IMR-90 (cell line): Measurements from ENCODE around the gene SMIM12. TPM values are rescaled to one million over a fixed set of nuclear protein-coding genes. Genes with fewer than 3 reads are reported as not detected.

Source experiments
- ATAC-seq: fragments of 200-7000 bp; cut with Tn5 transposase; 2 replicates; pipeline ENCODE4 v1.9.1; 2020; ENCODE audit warnings: low read depth, mild to moderate bottlenecking, moderate library complexity
- BruUV-seq: library from RNA; stranded (reverse); fragments of 400-500 nt; replicated peaks from 2 replicates; lab custom pipeline; 2021; lab: Mats Ljungman, UMichigan
- CTCF ChIA-PET: fragments of 300-600 bp; formaldehyde crosslinking; extraction: SDS; loops from one replicate; lab custom pipeline; 2021; ENCODE audit warnings: antibody characterized with exemption; lab: Yijun Ruan, JAX
- POLR2A ChIA-PET: fragments of 300-600 bp; sonication (Branson Sonifier 250); formaldehyde crosslinking; loops from one replicate; lab custom pipeline; 2022; ENCODE audit warnings: antibody characterized with exemption; ENCODE audit not compliant: unreplicated experiment; lab: Charles Lee
- DNase-seq: peaks from one replicate; pipeline ENCODE4 v3.0.0; 2013
- H2AFZ ChIP-seq: replicated peaks from 2 replicates; pipeline ENCODE3; 2013; ENCODE audit warnings: low read length, mild to moderate bottlenecking; ENCODE audit not compliant: poor library complexity
- H2AK5ac ChIP-seq: 2 replicates; pipeline ENCODE4 v1.6.1; 2013; ENCODE audit warnings: low read depth, low read length, inconsistent platforms
- H2AK9ac ChIP-seq: replicated peaks from 2 replicates; pipeline ENCODE3; 2013; ENCODE audit warnings: mild to moderate bottlenecking, low read depth, low read length, moderate library complexity; ENCODE audit not compliant: poor library complexity
- H2BK120ac ChIP-seq: 2 replicates; pipeline ENCODE4 v1.6.1; 2013; ENCODE audit warnings: low read depth, low read length, inconsistent platforms
- H2BK15ac ChIP-seq: 3 replicates; pipeline ENCODE4 v1.6.1; 2013; ENCODE audit warnings: low read depth, low read length, inconsistent platforms
- H2BK20ac ChIP-seq: 2 replicates; pipeline ENCODE4 v1.6.1; 2013; ENCODE audit warnings: low read depth, mild to moderate bottlenecking, inconsistent platforms, low read length, moderate library complexity
- H2BK5ac ChIP-seq: 2 replicates; pipeline ENCODE4 v1.6.1; 2013; ENCODE audit warnings: mild to moderate bottlenecking, low read depth, low read length, inconsistent platforms; ENCODE audit not compliant: poor library complexity, severe bottlenecking
- H3K14ac ChIP-seq: replicated peaks from 2 replicates; pipeline ENCODE4 v1.6.1; 2013; ENCODE audit warnings: low read depth, low read length, inconsistent platforms
- H3K18ac ChIP-seq: 2 replicates; pipeline ENCODE4 v1.6.1; 2013; ENCODE audit warnings: low read depth, low read length, control low read depth
- H3K23ac ChIP-seq: 2 replicates; pipeline ENCODE4 v1.6.1; 2013; ENCODE audit warnings: low read depth, low read length, inconsistent platforms
- H3K27ac ChIP-seq: 2 replicates; pipeline ENCODE4 v1.5.1; 2013; ENCODE audit warnings: mild to moderate bottlenecking, control low read depth, low read length; ENCODE audit not compliant: insufficient read depth
- H3K27me3 ChIP-seq: 2 replicates; pipeline ENCODE4 v1.6.1; 2013; ENCODE audit warnings: low read length; ENCODE audit not compliant: control insufficient read depth, insufficient read depth
- H3K36me3 ChIP-seq: 2 replicates; pipeline ENCODE4 v1.6.1; 2013; ENCODE audit warnings: low read length, mixed read lengths; ENCODE audit not compliant: control insufficient read depth, insufficient read depth
- H3K4ac ChIP-seq: 2 replicates; pipeline ENCODE4 v1.6.1; 2013; ENCODE audit warnings: low read depth, low read length, inconsistent platforms
- H3K4me1 ChIP-seq: 2 replicates; pipeline ENCODE4 v1.6.1; 2013; ENCODE audit warnings: low read length, mixed read lengths; ENCODE audit not compliant: control insufficient read depth, insufficient read depth
- H3K4me2 ChIP-seq: 2 replicates; pipeline ENCODE4 v1.6.1; 2013; ENCODE audit warnings: low read depth, mild to moderate bottlenecking, control low read depth, low read length, moderate library complexity
- H3K4me3 ChIP-seq: 2 replicates; pipeline ENCODE4 v1.5.1; 2013; ENCODE audit warnings: low read depth, mild to moderate bottlenecking, control low read depth, low read length, moderate library complexity; ENCODE audit not compliant: insufficient read depth
- H3K56ac ChIP-seq: 2 replicates; pipeline ENCODE4 v1.6.1; 2013; ENCODE audit warnings: low read length, inconsistent platforms; ENCODE audit not compliant: insufficient read depth; ENCODE audit errors: extremely low read depth
- H3K79me1 ChIP-seq, 2 experiments: 2 replicates each; pipeline ENCODE4 v1.6.1; 2013; ENCODE audit warnings: low read length in 2 of 2, inconsistent platforms in 1 of 2, low read depth in 1 of 2
- H3K9ac ChIP-seq: 2 replicates; pipeline ENCODE4 v1.6.1; 2013; ENCODE audit warnings: low read depth, low read length, control low read depth
- H3K9me1 ChIP-seq: 2 replicates; pipeline ENCODE4 v1.6.1; 2013; ENCODE audit warnings: low read length, inconsistent platforms; ENCODE audit not compliant: insufficient read depth
- H3K9me3 ChIP-seq: 2 replicates; pipeline ENCODE4 v1.6.1; 2013; ENCODE audit warnings: low read length; ENCODE audit not compliant: control insufficient read depth, insufficient read depth
- H4K20me1 ChIP-seq: 2 replicates; pipeline ENCODE4 v1.6.1; 2013; ENCODE audit warnings: low read length, inconsistent platforms; ENCODE audit not compliant: insufficient read depth
- H4K5ac ChIP-seq: 2 replicates; pipeline ENCODE4 v1.6.1; 2013; ENCODE audit warnings: mild to moderate bottlenecking, low read depth, low read length, control low read depth
- H4K8ac ChIP-seq, 2 experiments: 2 replicates each; pipeline ENCODE4 v1.6.1; 2013; ENCODE audit warnings: low read depth in 2 of 2, low read length in 2 of 2, control low read depth in 1 of 2, inconsistent platforms in 1 of 2
- H4K91ac ChIP-seq: 2 replicates; pipeline ENCODE4 v1.6.1; 2013; ENCODE audit warnings: low read depth, low read length, inconsistent platforms; ENCODE audit not compliant: insufficient read depth
- BHLHE40 ChIP-seq: fragments of 150-350 bp; IDR thresholded peaks from 2 replicates; pipeline ENCODE4 v1.6.1; 2016; ENCODE audit warnings: mild to moderate bottlenecking, low read depth, low read length
- ELK1 ChIP-seq: fragments of 150-350 bp; IDR thresholded peaks from 2 replicates; pipeline ENCODE4 v1.6.1; 2016; ENCODE audit warnings: low read depth, mild to moderate bottlenecking, low read length, moderate library complexity, borderline replicate concordance
- WGBS, 2 experiments: methylation state at CpG; one replicate each; pipeline versions ENCODE4 v1.1.5 to v1.1.7; 2013; ENCODE audit warnings: missing lambda C conversion rate in 2 of 2; ENCODE audit not compliant: insufficient read length in 1 of 2; ENCODE audit errors: extremely low coverage in 2 of 2; 5-methylcytosine and 5-hydroxymethylcytosine counted together
- dilution Hi-C: fragments of 300-500 bp; cut with HindIII; formaldehyde crosslinking; loops from one replicate; pipeline ENCODE4 v1.14.3; 2018; ENCODE audit warnings: low sequenced_read_pairs; ENCODE audit not compliant: unreplicated experiment
- in situ Hi-C: fragments of 300-500 bp; cut with MboI; formaldehyde crosslinking; loops from 3 replicates; pipeline ENCODE4 v1.14.3; 2019; ENCODE audit warnings: low sequenced_read_pairs, inconsistent platforms, mixed read lengths
- intact Hi-C: fragments of 100-400 bp; cut with micrococcal nuclease; formaldehyde crosslinking; loops from 2 replicates; pipeline ENCODE4 v1.10.0; 2022
- polyA plus RNA-seq, 3 experiments: library from polyadenylated mRNA; depleted of rRNA; stranded (reverse); fragments of >200 nt; gene quantifications; 2 replicates each; pipeline ENCODE4 v1.2.3, GENCODE V29; 2012; ENCODE audit warnings: low replicate concordance in 1 of 3
- total RNA-seq: library from RNA; depleted of rRNA; stranded (reverse); fragments of >200 nt; gene quantifications from 2 replicates; pipeline ENCODE4 v1.2.3, GENCODE V29; 2012

SMIM12 gene
- total and polyA plus RNA-seq, 2 of the 4 experiments (the other 2 are of a cell fraction): 31.9 to 44.4 TPM

DNA sequence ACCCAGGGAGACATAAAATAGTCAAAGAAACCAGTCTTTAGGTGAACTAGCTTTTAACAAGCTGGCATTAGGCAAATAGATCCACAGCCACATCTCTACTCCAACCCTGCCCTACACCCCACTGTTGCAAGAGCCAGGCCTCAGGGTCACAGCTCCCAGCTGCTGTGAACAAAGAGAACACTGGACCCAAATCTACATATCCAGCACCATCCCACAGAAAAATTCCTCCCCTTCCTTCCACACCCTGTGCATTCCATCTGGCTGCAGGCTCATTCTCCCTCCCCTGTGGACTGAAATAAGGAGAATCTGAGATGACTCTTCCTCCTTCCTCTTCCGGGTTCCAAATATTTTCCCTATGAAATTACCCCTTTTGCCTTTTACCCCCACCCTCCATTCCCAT is 46.7 kb upstream of the SMIM12 start:
- WGBS, 2 experiments: no CpG with 5 or more reads among the region's 1 CpG
- Histone ChIP-seq H3K56ac (no peak overlapping the region), H2AFZ (no peak overlapping the region), H3K27ac (no peak overlapping the region), H3K4me3 (no peak overlapping the region), H3K4ac (no peak overlapping the region), H2AK9ac (no peak overlapping the region), H3K27me3 (peaks cover 5% of the 10 kb centered on the region), H4K8ac (no peak overlapping the region), H3K9ac (no peak overlapping the region), H3K9me1 (no peaks in the 10 kb centered on the region), H3K79me1 (no peaks in the 10 kb centered on the region), H3K14ac (no peak overlapping the region), H4K5ac (no peak overlapping the region), H3K4me2 (no peak overlapping the region), H3K36me3 (no peaks in the 10 kb centered on the region), H2AK5ac (no peak overlapping the region), H2BK15ac (no peak overlapping the region), H2BK20ac (no peak overlapping the region), H4K91ac (no peak overlapping the region), H3K18ac (no peak overlapping the region), H3K23ac (no peak overlapping the region), H3K9me3 (no peaks in the 10 kb centered on the region), H4K20me1 (no peaks in the 10 kb centered on the region), H2BK120ac (no peak overlapping the region), H3K4me1 (no peaks in the 10 kb centered on the region), H2BK5ac (no peak overlapping the region)
- in situ Hi-C loops (no loop called here), intact Hi-C loops (no loop called here), dilution Hi-C loops (no loop called here)
- BruUV-seq: no TSS peak
- no peak for DNase-seq
- ATAC-seq: no peak
- CTCF ChIA-PET: no interaction called here
- TF ChIP-seq ELK1 (no peak), BHLHE40 (no peak)
- POLR2A ChIA-PET: no interaction called here
